PFSK-1 (cell line): ENCODE measurements around the gene TESK2.

Experiments
- FOXP2 ChIP-seq: optimal IDR thresholded peaks from 2 replicates; pipeline ENCODE3; 2011; ENCODE audit warnings: borderline replicate concordance, control low read depth, inconsistent platforms; ENCODE audit not compliant: insufficient read depth; ENCODE audit errors: extremely low read length, extremely low read depth
- POLR2AphosphoS5 ChIP-seq: IDR thresholded peaks from 2 replicates; pipeline ENCODE4 v1.6.1; 2012; ENCODE audit warnings: low read depth, mild to moderate bottlenecking, control low read depth, low read length, moderate library complexity
- REST ChIP-seq, 2 experiments: IDR thresholded peaks; 2 replicates each; pipeline versions ENCODE4 v1.6.1 to v1.8.0; 2011 to 2012; ENCODE audit warnings: low read depth in 2 of 2, low read length in 2 of 2, control low read depth in 1 of 2, inconsistent platforms in 1 of 2, mild to moderate bottlenecking in 1 of 2, moderate library complexity in 1 of 2; ENCODE audit not compliant: insufficient read depth in 1 of 2
- SIN3A ChIP-seq: IDR thresholded peaks from 2 replicates; pipeline ENCODE4 v1.6.1; 2012; ENCODE audit warnings: mild to moderate bottlenecking, low read length, moderate library complexity, borderline replicate concordance; ENCODE audit not compliant: insufficient read depth
- TAF1 ChIP-seq: IDR thresholded peaks from 2 replicates; pipeline ENCODE4 v1.6.1; 2012; ENCODE audit warnings: low read length, control low read depth, borderline replicate concordance; ENCODE audit not compliant: insufficient read depth

Gene TESK2

GRCh38 chr1:45403718-45404117 lies 87.2 kb downstream of the TESK2 start:
- no peak for TF ChIP-seq SIN3A
- no peak for TF ChIP-seq FOXP2
- TF ChIP-seq TAF1: no peak

- no peak for TF ChIP-seq POLR2AphosphoS5
- no peak for TF ChIP-seq TAF1
- TF ChIP-seq SIN3A: no peak
- TF ChIP-seq FOXP2: no peak
- TF ChIP-seq REST (IDR thresholded peaks at IDR 0.05; ENCODE audit: insufficient read depth in 1 of 2, low read depth in 2 of 2, low read length in 2 of 2): no peak
Observed at GRCh38 chr1:45403298-45403697, 87.7 kb downstream of the TESK2 start.

GRCh38 chr1:45401524-45401923 lies 89.4 kb downstream of the TESK2 start:
- TF ChIP-seq SIN3A: no peak
- TF ChIP-seq REST (IDR thresholded peaks at IDR 0.05; ENCODE audit: insufficient read depth in 1 of 2, low read depth in 2 of 2, low read length in 2 of 2): no peak
- no peak for TF ChIP-seq TAF1
- TF ChIP-seq POLR2AphosphoS5: no peak
- no peak for TF ChIP-seq FOXP2

- TF ChIP-seq FOXP2 (no peak), REST (IDR thresholded peaks at IDR 0.05; ENCODE audit: insufficient read depth in 1 of 2, low read depth in 2 of 2, low read length in 2 of 2) (no peak), SIN3A (no peak), TAF1 (no peak), POLR2AphosphoS5 (no peak)
Observed at GRCh38 chr1:45400049-45400448, 90.9 kb downstream of the TESK2 start.

GRCh38 chr1:45397285-45397684 lies 93.7 kb downstream of the TESK2 start:
- TF ChIP-seq SIN3A: no peak
- TF ChIP-seq POLR2AphosphoS5: no peak

GRCh38 chr1:45395582-45395981 lies 95.4 kb downstream of the TESK2 start:
- TF ChIP-seq FOXP2 (no peak), SIN3A (no peak), POLR2AphosphoS5 (no peak)

GRCh38 chr1:45395051-45395450 lies 95.9 kb downstream of the TESK2 start:
- no peak for TF ChIP-seq TAF1
- TF ChIP-seq REST (IDR thresholded peaks at IDR 0.05; ENCODE audit: insufficient read depth in 1 of 2, low read depth in 2 of 2, low read length in 2 of 2): no peak
- TF ChIP-seq POLR2AphosphoS5: no peak
- no peak for TF ChIP-seq SIN3A
- TF ChIP-seq FOXP2: no peak
